ENCODE data around the gene TAP2. TPM values are rescaled to one million over a fixed set of nuclear protein-coding genes. Genes with fewer than 3 reads are reported as not detected.

Gene TAP2
- polyA plus RNA-seq, 1 of the 3 experiments (the other 2 are of a cell fraction): 19.9 TPM

- H4K20me1 ChIP-seq (ENCODE audit: insufficient read depth): no peaks in the 10 kb centered on the region
- H3K4me3 ChIP-seq (ENCODE audit: low read depth in 2 of 2, low read length in 1 of 2): no peak overlapping the region
- H3K9ac ChIP-seq: no peak overlapping the region
- CTCF ChIA-PET: interaction anchor here (9.5 kb wide), 1 partner anchor 23 kb away, joined by 223 read pairs; the partner anchor contains the start of gene TAP2
- TF ChIP-seq FOSL2 (IDR thresholded peaks at IDR 0.05; ENCODE audit: borderline replicate concordance, low read depth) (no peak), GABPA (IDR thresholded peaks at IDR 0.05; ENCODE audit: low read depth) (no peak), POLR2AphosphoS5 (IDR thresholded peaks at IDR 0.05; ENCODE audit: low read depth, low read length) (no peak), TCF12 (IDR thresholded peaks at IDR 0.05) (no peak), SMC3 (IDR thresholded peaks at IDR 0.05; ENCODE audit: low read depth, low read length) (no peak), GATA2 (CRISPR knock-in tag; IDR thresholded peaks at IDR 0.05) (no peak), MAX (IDR thresholded peaks at IDR 0.05; ENCODE audit: low read depth) (no peak), SIN3A (IDR thresholded peaks at IDR 0.05; ENCODE audit: borderline replicate concordance, low read depth, low read length) (no peak), CHD2 (IDR thresholded peaks at IDR 0.05; ENCODE audit: low read length, partially characterized antibody) (no peak), NRF1 (IDR thresholded peaks at IDR 0.05; ENCODE audit: low read depth, low read length) (no peak), MXI1 (IDR thresholded peaks at IDR 0.05; ENCODE audit: low read depth, low read length) (no peak), EZH2phosphoT487 (IDR thresholded peaks at IDR 0.05; ENCODE audit: borderline replicate concordance, low read depth) (no peak)
- TF ChIP-seq, protein P1, sequence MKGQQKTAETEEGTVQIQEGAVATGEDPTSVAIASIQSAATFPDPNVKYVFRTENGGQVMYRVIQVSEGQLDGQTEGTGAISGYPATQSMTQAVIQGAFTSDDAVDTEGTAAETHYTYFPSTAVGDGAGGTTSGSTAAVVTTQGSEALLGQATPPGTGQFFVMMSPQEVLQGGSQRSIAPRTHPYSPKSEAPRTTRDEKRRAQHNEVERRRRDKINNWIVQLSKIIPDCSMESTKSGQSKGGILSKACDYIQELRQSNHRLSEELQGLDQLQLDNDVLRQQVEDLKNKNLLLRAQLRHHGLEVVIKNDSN (IDR thresholded peaks at IDR 0.05; ENCODE audit: borderline replicate concordance, low read depth): no peak
- TF ChIP-seq, protein P2, sequence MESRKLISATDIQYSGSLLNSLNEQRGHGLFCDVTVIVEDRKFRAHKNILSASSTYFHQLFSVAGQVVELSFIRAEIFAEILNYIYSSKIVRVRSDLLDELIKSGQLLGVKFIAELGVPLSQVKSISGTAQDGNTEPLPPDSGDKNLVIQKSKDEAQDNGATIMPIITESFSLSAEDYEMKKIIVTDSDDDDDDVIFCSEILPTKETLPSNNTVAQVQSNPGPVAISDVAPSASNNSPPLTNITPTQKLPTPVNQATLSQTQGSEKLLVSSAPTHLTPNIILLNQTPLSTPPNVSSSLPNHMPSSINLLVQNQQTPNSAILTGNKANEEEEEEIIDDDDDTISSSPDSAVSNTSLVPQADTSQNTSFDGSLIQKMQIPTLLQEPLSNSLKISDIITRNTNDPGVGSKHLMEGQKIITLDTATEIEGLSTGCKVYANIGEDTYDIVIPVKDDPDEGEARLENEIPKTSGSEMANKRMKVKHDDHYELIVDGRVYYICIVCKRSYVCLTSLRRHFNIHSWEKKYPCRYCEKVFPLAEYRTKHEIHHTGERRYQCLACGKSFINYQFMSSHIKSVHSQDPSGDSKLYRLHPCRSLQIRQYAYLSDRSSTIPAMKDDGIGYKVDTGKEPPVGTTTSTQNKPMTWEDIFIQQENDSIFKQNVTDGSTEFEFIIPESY (IDR thresholded peaks at IDR 0.05; ENCODE audit: borderline replicate concordance, low read depth): no peak
- TF ChIP-seq, protein P3, sequence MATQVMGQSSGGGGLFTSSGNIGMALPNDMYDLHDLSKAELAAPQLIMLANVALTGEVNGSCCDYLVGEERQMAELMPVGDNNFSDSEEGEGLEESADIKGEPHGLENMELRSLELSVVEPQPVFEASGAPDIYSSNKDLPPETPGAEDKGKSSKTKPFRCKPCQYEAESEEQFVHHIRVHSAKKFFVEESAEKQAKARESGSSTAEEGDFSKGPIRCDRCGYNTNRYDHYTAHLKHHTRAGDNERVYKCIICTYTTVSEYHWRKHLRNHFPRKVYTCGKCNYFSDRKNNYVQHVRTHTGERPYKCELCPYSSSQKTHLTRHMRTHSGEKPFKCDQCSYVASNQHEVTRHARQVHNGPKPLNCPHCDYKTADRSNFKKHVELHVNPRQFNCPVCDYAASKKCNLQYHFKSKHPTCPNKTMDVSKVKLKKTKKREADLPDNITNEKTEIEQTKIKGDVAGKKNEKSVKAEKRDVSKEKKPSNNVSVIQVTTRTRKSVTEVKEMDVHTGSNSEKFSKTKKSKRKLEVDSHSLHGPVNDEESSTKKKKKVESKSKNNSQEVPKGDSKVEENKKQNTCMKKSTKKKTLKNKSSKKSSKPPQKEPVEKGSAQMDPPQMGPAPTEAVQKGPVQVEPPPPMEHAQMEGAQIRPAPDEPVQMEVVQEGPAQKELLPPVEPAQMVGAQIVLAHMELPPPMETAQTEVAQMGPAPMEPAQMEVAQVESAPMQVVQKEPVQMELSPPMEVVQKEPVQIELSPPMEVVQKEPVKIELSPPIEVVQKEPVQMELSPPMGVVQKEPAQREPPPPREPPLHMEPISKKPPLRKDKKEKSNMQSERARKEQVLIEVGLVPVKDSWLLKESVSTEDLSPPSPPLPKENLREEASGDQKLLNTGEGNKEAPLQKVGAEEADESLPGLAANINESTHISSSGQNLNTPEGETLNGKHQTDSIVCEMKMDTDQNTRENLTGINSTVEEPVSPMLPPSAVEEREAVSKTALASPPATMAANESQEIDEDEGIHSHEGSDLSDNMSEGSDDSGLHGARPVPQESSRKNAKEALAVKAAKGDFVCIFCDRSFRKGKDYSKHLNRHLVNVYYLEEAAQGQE (IDR thresholded peaks at IDR 0.05; ENCODE audit: low read depth, low read length): no peak
- H3K4me2 ChIP-seq: no peak overlapping the region
- no peak overlapping the region for H3K27ac ChIP-seq (ENCODE audit: low read depth in 2 of 2, low read length in 1 of 2)
- DNase-seq: no peak
- no peaks in the 10 kb centered on the region for H3K9me3 ChIP-seq
- no peaks in the 10 kb centered on the region for H3K4me1 ChIP-seq (ENCODE audit: control insufficient read depth in 1 of 2, insufficient read depth in 2 of 2, low read depth in 1 of 2, low read length in 1 of 2)
- no peak overlapping the region for H2AFZ ChIP-seq (ENCODE audit: low read depth)
- H3K9me2 ChIP-seq: no peaks in the 10 kb centered on the region
- 70% methylated on average over 3 of the region's 3 CpGs for WGBS (ENCODE audit: low lambda C conversion rate)
- POLR2A ChIA-PET: no interaction called here
- H3F3A ChIP-seq (replicated peaks; ENCODE audit: insufficient read depth): peaks cover 4% of the 10 kb centered on the region
- H3K79me2 ChIP-seq (ENCODE audit: insufficient read depth): no peaks in the 10 kb centered on the region
- peaks cover 0 to 3% of the 10 kb centered on the region in 2 experiments for H3K36me3 ChIP-seq (replicated peaks in 1 of 2; ENCODE audit: control insufficient read depth in 1 of 2, insufficient read depth in 2 of 2, low read length in 1 of 2)
- H3K27me3 ChIP-seq (ENCODE audit: insufficient read depth): peaks cover 6% of the 10 kb centered on the region; the same call in 1 of the 2 replicates
These were observed 24.2 kb upstream of the TAP2 start for GRCh38 chr6:32862725-32863124.
